ENCODE data around the gene SEMA3G. TPM values are rescaled to one million over a fixed set of nuclear protein-coding genes. Genes with fewer than 3 reads are reported as not detected.

SEMA3G gene
- total RNA-seq, 2 experiments from 2014 or later: 0.34 to 0.69 TPM

- H3K36me3 ChIP-seq (ENCODE audit: insufficient read depth, low read length): no peaks in the 10 kb centered on the region
- ChIA-PET CTCF (no interaction called here), POLR2A (no interaction called here)
- Mint-ChIP-seq H3K27ac (no peak overlapping the region), H3K9me3 (no peaks in the 10 kb centered on the region), H3K4me1 (ENCODE audit: low read depth) (peaks cover 14% of the 10 kb centered on the region), H3K27me3 (no peaks in the 10 kb centered on the region), H3K36me3 (ENCODE audit: low read depth) (no peaks in the 10 kb centered on the region), H3K4me3 (no peak overlapping the region)
- ATAC-seq (ENCODE audit: poor library complexity): no peak
- no peaks in the 10 kb centered on the region for H3K9me3 ChIP-seq (ENCODE audit: control insufficient read depth in 1 of 2, insufficient read depth in 1 of 2, low read length in 2 of 2)
- no peak for DNase-seq
- TF ChIP-seq, protein P1, sequence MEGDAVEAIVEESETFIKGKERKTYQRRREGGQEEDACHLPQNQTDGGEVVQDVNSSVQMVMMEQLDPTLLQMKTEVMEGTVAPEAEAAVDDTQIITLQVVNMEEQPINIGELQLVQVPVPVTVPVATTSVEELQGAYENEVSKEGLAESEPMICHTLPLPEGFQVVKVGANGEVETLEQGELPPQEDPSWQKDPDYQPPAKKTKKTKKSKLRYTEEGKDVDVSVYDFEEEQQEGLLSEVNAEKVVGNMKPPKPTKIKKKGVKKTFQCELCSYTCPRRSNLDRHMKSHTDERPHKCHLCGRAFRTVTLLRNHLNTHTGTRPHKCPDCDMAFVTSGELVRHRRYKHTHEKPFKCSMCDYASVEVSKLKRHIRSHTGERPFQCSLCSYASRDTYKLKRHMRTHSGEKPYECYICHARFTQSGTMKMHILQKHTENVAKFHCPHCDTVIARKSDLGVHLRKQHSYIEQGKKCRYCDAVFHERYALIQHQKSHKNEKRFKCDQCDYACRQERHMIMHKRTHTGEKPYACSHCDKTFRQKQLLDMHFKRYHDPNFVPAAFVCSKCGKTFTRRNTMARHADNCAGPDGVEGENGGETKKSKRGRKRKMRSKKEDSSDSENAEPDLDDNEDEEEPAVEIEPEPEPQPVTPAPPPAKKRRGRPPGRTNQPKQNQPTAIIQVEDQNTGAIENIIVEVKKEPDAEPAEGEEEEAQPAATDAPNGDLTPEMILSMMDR (IDR thresholded peaks at IDR 0.05): no peak
- H3K4me1 ChIP-seq (ENCODE audit: insufficient read depth, low read length): peaks cover 28% of the 10 kb centered on the region
- H3K27ac ChIP-seq (ENCODE audit: low read depth in 1 of 2, low read length in 2 of 2): no peak overlapping the region
- no peaks in the 10 kb centered on the region for H3K27me3 ChIP-seq (ENCODE audit: control insufficient read depth in 1 of 2, insufficient read depth in 2 of 2, low read length in 2 of 2)
- intact Hi-C loops (cut with DNase I, micrococcal nuclease): loop anchor here in 1 of 2 experiments (10.0 kb wide), 1 partner anchor 159 kb away; the partner anchor contains the start of gene GLYCTK
- peak overlapping the region; percentile 29 for H3K4me3 ChIP-seq (ENCODE audit: low read length)
These were observed 864 bp downstream of the SEMA3G start for GRCh38 chr3:52443791-52444687.

DNA sequence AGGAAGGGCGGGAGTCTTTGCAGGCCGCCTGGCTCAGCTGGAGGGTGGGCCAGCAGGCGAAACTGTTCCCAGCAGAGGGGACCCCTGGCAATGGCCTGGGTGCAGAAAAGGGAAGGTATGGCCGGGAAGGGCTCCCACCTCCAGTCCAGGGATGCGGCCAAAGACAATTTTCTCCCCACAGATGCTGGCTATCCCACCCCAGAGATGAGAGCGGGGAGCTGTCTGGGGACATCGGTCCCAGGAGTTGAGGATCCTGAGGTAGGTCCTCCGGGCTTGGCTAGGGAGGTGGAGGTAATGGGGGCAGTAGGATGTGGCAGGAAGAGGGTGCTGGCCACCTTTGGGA, 1.7 kb downstream of the SEMA3G start:
- Mint-ChIP-seq H3K4me1 (ENCODE audit: low read depth) (peaks cover 14% of the 10 kb centered on the region), H3K36me3 (ENCODE audit: low read depth) (no peaks in the 10 kb centered on the region), H3K27ac (no peak overlapping the region), H3K27me3 (no peaks in the 10 kb centered on the region), H3K9me3 (no peaks in the 10 kb centered on the region), H3K4me3 (no peak overlapping the region)
- no peak for ATAC-seq (ENCODE audit: poor library complexity)
- Histone ChIP-seq H3K4me1 (ENCODE audit: insufficient read depth, low read length) (peaks cover 28% of the 10 kb centered on the region), H3K4me3 (ENCODE audit: low read length) (no peak overlapping the region), H3K27ac (ENCODE audit: low read depth in 1 of 2, low read length in 2 of 2) (no peak overlapping the region), H3K36me3 (ENCODE audit: insufficient read depth, low read length) (no peaks in the 10 kb centered on the region), H3K27me3 (ENCODE audit: control insufficient read depth in 1 of 2, insufficient read depth in 2 of 2, low read length in 2 of 2) (no peaks in the 10 kb centered on the region), H3K9me3 (ENCODE audit: control insufficient read depth in 1 of 2, insufficient read depth in 1 of 2, low read length in 2 of 2) (no peaks in the 10 kb centered on the region)
- intact Hi-C loops (cut with DNase I, micrococcal nuclease): loop anchor here in 1 of 2 experiments (10.0 kb wide), 1 partner anchor 158 kb away; the partner anchor contains the start of gene GLYCTK
- no peak for DNase-seq
- TF ChIP-seq, protein P1 (IDR thresholded peaks at IDR 0.05): no peak
- ChIA-PET POLR2A (no interaction called here), CTCF (no interaction called here)

DNA sequence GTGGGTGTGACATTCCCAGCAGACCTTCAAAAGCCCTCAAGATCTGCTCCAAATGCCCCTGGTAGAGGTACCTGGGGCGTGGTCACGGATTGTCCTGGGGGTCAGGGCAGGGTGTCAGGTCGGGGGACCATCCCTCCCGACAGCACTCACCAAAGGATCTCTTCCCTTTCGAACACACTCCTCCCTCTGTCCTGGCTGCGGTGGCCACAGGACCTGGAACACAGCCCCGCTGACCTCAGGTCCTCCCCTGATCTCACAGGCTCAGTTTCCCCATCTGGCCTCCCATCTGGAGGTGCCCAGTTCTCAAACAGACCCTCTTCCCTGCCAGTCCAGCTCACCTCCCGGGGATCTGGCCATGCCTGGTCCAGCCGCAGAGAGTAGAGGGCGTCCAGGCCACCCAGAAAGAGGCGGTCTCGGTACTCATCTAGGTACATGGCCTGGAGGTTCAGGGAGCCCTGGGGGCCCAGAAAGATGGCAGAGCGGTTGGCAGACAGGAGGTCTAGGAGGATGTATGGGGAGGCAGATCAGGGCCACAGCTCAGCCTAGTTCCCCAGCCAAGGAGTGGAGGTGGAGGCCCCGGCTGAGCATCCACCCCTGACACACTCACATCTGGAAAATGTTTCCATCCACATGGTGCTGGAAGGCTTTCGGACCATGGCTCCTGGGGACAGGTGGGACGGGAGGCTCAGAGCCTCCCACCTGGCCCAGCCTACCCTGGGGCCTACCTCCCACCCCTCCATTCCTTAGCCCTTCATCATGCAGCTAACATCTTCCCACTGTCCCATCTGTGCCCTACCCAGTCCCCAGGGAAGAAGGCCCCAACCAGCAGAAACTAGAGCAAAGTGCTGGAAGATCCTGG, 2.3 kb downstream of the SEMA3G start:
- intact Hi-C loops (cut with DNase I, micrococcal nuclease): loop anchor here in 1 of 2 experiments (10.0 kb wide), 1 partner anchor 158 kb away; the partner anchor contains the start of gene GLYCTK
- CTCF ChIA-PET: no interaction called here
- Mint-ChIP-seq H3K4me1 (ENCODE audit: low read depth) (peaks cover 14% of the 10 kb centered on the region), H3K4me3 (no peak overlapping the region), H3K27me3 (no peaks in the 10 kb centered on the region), H3K9me3 (no peaks in the 10 kb centered on the region), H3K36me3 (ENCODE audit: low read depth) (no peaks in the 10 kb centered on the region), H3K27ac (no peak overlapping the region)
- no peak overlapping the region for H3K27ac ChIP-seq (ENCODE audit: low read depth in 1 of 2, low read length in 2 of 2)
- no peak overlapping the region for H3K4me3 ChIP-seq (ENCODE audit: low read length)
- H3K4me1 ChIP-seq (ENCODE audit: insufficient read depth, low read length): peaks cover 28% of the 10 kb centered on the region
- no peak for ATAC-seq (ENCODE audit: poor library complexity)
- no peaks in the 10 kb centered on the region for H3K27me3 ChIP-seq (ENCODE audit: control insufficient read depth in 1 of 2, insufficient read depth in 2 of 2, low read length in 2 of 2)
- TF ChIP-seq, protein P1 (IDR thresholded peaks at IDR 0.05): no peak
- POLR2A ChIA-PET: no interaction called here
- no peak for DNase-seq
- H3K36me3 ChIP-seq (ENCODE audit: insufficient read depth, low read length): no peaks in the 10 kb centered on the region
- H3K9me3 ChIP-seq (ENCODE audit: control insufficient read depth in 1 of 2, insufficient read depth in 1 of 2, low read length in 2 of 2): no peaks in the 10 kb centered on the region

All from CD4-positive, alpha-beta T cell (primary cell).